ENCODE results near the gene ERCC6L.

Gene ERCC6L

DNA sequence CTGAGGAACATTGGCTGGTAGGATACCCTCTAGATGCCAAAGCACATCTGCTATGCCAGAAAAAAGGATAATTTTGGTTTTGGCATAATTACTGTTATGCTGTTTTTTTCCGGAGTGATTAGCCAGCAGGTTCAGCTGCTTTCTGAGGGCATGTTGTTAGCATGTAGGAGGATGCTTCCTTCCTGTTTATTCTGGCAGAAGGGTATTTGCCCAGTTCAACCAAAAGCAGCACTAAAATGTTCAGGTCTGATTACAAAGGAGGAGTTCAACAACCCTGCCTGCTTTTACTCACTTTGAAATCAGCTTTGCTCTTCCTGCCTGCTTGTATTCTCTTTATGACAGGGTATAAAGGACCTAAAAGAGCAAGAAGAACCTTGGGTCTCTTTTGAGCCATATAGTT is 21.9 kb downstream of the ERCC6L start:
- H3K27ac ChIP-seq: peak overlapping the region; percentile 59
- TF ChIP-seq, protein P1, sequence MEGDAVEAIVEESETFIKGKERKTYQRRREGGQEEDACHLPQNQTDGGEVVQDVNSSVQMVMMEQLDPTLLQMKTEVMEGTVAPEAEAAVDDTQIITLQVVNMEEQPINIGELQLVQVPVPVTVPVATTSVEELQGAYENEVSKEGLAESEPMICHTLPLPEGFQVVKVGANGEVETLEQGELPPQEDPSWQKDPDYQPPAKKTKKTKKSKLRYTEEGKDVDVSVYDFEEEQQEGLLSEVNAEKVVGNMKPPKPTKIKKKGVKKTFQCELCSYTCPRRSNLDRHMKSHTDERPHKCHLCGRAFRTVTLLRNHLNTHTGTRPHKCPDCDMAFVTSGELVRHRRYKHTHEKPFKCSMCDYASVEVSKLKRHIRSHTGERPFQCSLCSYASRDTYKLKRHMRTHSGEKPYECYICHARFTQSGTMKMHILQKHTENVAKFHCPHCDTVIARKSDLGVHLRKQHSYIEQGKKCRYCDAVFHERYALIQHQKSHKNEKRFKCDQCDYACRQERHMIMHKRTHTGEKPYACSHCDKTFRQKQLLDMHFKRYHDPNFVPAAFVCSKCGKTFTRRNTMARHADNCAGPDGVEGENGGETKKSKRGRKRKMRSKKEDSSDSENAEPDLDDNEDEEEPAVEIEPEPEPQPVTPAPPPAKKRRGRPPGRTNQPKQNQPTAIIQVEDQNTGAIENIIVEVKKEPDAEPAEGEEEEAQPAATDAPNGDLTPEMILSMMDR (conservative IDR thresholded peaks at IDR 0.05): no peak

DNA sequence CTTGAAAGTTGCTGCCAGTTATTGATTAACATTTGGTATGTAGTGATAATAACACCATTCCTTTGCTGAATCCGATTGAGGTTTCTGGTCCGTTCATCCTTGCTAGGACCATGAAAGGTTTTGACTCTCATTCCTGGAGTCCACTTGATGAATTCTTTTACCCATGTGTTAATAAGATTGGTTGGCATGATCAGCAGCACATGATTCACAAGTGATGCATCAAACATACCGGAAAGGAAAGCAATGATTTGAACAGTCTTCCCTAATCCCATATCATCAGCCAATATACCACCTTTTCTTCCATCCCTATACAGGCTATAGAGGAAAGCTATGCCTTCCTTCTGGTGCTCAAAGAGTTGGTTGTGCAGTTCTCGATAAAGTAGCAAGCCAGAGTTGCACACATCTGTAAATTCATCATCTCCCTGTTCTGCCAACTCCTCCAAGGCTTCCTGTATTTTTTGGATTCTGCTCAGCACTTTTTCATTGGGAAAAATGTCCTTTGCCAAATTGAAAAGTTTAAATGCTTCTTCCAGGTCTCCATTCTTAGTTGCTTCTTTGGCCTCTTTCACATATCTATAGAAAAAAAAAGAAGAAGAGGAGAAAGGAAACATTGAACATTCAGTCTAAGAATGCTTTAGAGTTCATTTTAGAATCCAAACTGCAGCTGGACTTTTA is 30.6 kb downstream of the ERCC6L start:
- H3K27ac ChIP-seq: no peak overlapping the region
- TF ChIP-seq, protein P1 (conservative IDR thresholded peaks at IDR 0.05): no peak

DNA sequence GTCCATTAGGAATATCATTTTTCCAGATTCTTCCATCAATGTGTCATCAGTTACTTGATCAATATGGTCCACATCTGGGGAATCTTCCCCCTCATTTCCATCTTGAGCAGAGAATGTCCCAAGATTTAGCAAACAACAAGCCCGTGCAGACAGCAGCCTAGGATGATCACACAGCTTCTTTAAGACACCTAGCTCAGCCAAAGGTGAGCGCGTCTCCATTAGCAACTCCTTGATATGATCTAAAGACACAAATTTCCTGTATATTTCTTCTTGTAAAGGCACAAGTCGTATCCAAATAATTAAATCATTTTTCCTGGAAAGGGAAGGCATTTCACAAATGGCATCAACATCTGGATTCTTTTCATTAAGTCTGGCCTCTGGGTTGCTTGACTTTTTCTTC is 31.5 kb downstream of the ERCC6L start:
- TF ChIP-seq, protein P1 (conservative IDR thresholded peaks at IDR 0.05): no peak
- H3K27ac ChIP-seq: no peak overlapping the region

DNA sequence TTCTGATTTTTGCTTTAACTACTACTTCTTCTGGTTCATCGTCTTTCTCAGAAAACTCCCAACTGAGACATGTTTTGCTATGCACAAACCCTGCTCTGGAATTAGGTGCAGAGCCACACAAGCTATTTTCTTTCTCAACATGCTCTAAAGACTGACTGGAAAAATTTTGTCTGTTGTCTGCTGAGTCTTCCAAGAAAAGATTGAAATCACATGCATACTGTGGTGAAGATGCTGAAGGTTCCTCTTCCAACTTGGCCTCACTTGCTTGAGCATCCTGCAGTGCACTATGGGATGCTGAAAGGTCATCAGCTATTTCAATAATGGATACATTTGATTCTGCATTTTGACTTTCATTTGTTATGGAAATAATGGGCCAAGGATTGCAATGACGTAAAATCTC is 33.1 kb downstream of the ERCC6L start:
- no peak overlapping the region for H3K27ac ChIP-seq
- TF ChIP-seq, protein P1 (conservative IDR thresholded peaks at IDR 0.05): no peak

DNA sequence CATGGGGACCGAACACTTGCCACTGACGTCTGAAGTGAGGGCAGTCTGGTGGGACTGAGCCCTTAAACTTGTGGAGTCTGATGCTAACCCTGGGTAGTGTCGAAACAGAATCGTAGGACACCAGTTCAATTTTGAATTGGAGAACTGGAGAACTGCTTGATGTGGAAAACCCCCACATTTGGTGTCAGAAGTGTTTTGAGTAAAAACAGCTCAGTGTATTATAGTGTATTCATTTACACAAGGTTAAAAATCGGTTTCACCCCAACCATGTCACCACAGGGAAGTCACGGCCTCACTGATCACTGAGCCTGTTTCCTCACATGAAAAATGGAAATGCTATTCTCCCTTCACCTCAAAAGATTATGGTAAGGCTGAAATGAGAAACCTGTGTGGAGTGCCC is 35.4 kb downstream of the ERCC6L start:
- no peak overlapping the region for H3K27ac ChIP-seq
- TF ChIP-seq, protein P1 (conservative IDR thresholded peaks at IDR 0.05): no peak

DNA sequence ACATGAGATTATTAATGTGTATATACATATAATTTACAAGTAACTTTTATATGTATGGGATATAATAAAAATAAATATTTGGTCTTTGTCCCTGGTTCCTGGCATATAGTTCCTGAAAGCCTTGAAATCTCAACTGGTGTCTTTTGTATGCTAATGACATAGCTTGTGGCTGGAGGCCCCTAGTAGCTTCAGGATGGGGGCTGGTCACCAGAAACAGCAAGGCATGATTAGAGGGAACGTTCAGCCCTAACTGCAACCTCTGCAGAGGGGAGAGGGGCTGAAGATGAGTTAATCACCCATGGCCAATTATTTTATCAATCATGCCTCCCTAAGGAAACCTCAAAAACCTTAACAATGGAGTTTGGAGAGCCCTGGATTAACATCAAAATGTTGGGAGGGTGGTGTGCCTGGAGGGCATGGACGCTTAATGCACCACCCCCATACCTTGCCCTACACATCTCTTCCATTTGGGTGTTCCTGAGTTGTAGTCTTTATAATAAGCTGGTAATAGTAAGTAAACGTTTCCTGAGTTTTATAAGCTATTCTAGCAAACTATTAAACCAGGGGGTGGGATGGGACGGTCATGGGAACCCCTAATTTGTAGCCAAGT is 35.9 kb downstream of the ERCC6L start:
- H3K27ac ChIP-seq: no peak overlapping the region

DNA sequence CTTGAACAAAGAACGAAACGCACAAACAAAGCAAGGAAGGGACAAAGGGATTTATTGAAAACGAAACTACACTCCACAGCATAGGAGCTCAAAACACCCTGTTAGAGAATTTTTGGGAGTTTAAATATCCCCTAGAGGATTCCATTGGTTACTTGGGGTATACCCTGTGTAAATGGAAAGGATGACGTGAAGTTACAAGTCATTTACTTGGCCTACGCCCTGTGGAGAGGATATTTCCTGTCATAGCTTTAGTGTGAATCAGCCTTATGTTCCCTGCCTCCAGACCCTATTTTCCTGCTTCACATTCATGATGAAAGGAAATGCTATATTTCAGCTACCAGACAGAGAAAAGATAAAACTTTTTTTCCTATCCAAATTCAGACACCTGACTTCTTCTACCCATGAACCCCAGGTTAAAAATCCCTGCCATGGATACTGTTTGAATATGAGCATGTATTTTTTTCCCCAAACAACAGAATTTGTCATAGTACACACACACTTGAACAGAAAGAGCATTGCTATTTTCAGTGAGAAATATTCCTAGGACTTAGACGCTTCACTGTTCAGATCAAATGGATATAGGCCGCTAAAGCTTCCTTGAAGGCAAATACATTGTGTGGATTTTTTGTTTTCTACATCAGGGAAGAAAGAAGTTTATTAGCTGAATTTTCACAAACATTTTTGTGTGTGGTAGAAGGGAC is 36.8 kb downstream of the ERCC6L start:
- TF ChIP-seq, protein P1 (conservative IDR thresholded peaks at IDR 0.05): no peak
- H3K27ac ChIP-seq: no peak overlapping the region

More for the DNA sequence above, 35.9 kb downstream of the ERCC6L start:
- TF ChIP-seq, protein P1 (conservative IDR thresholded peaks at IDR 0.05): no peak
